ENCODE measurements around the gene HHEX. TPM values are rescaled to one million over a fixed set of nuclear protein-coding genes. Genes with fewer than 3 reads are reported as not detected.

HHEX gene
- total and polyA plus RNA-seq, 2 of the 4 experiments (the other 2 are of a cell fraction): 2.3 to 7.7 TPM

DNA sequence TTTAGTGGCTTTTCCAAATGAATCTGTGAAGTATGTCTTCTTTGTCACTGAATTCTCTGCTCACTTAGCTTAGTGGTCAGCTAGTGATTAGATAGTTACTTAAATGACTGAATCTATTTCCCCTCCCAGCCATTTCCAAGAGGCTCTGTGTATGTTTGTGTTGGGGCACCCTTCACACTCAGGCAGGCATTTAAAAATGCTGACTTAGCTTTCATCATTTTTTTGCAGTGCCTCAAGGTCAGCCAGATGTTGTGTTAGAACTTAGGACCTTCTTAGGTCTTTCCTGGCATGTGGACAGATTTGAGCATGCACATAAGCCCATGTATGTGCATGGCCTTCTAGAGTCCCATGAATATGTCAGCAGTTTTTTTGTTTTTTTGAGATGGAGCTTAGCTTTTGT lies 25.4 kb upstream of the HHEX start:
- Histone ChIP-seq H3K9me3 (ENCODE audit: control insufficient read depth, insufficient read depth, low read length) (peaks cover 4% of the 10 kb centered on the region; the same call in 1 of the 2 replicates), H3K9ac (ENCODE audit: low read depth, low read length) (no peak overlapping the region), H3K18ac (ENCODE audit: low read depth, low read length) (no peak overlapping the region), H3K9me1 (ENCODE audit: insufficient read depth, low read length) (no peaks in the 10 kb centered on the region), H2AFZ (replicated peaks; ENCODE audit: low read length, poor library complexity) (no peak overlapping the region), H4K91ac (ENCODE audit: insufficient read depth, low read depth, low read length) (no peak overlapping the region), H2BK5ac (ENCODE audit: low read depth, low read length, poor library complexity, severe bottlenecking) (no peak overlapping the region), H3K23ac (ENCODE audit: low read depth, low read length) (no peak overlapping the region), H4K8ac (ENCODE audit: low read depth in 2 of 2, low read length in 2 of 2) (no peak overlapping the region), H3K36me3 (ENCODE audit: control insufficient read depth, insufficient read depth, low read length) (no peaks in the 10 kb centered on the region), H2BK120ac (ENCODE audit: low read depth, low read length) (no peak overlapping the region), H3K4me1 (ENCODE audit: control insufficient read depth, insufficient read depth, low read length) (no peaks in the 10 kb centered on the region), H3K56ac (ENCODE audit: extremely low read depth, insufficient read depth, low read length) (no peak overlapping the region), H3K27me3 (ENCODE audit: control insufficient read depth, insufficient read depth, low read length) (no peaks in the 10 kb centered on the region), H2BK20ac (ENCODE audit: low read depth, low read length) (no peak overlapping the region), H3K4me3 (ENCODE audit: insufficient read depth, low read depth, low read length) (no peak overlapping the region), H2BK15ac (ENCODE audit: low read depth, low read length) (no peak overlapping the region), H3K79me1 (ENCODE audit: low read depth in 1 of 2, low read length in 2 of 2) (no peaks in the 10 kb centered on the region), H3K27ac (ENCODE audit: insufficient read depth, low read length) (no peak overlapping the region), H3K14ac (replicated peaks; ENCODE audit: low read depth, low read length) (no peak overlapping the region), H2AK9ac (replicated peaks; ENCODE audit: low read depth, low read length, poor library complexity) (no peak overlapping the region), H4K20me1 (ENCODE audit: insufficient read depth, low read length) (no peaks in the 10 kb centered on the region), H3K4ac (ENCODE audit: low read depth, low read length) (no peak overlapping the region), H3K4me2 (ENCODE audit: low read depth, low read length) (no peak overlapping the region), H2AK5ac (ENCODE audit: low read depth, low read length) (no peak overlapping the region), H4K5ac (ENCODE audit: low read depth, low read length) (no peak overlapping the region)
- DNase-seq: no peak
- dilution Hi-C loops (cut with HindIII; ENCODE audit: low sequenced_read_pairs, unreplicated experiment): no loop called here
- ATAC-seq (ENCODE audit: low read depth): no peak
- TF ChIP-seq MAFK (IDR thresholded peaks at IDR 0.05; ENCODE audit: low read depth, low read length): peak; percentile 84
- TF ChIP-seq RFX5 (IDR thresholded peaks at IDR 0.05; ENCODE audit: low read depth, low read length): no peak
- POLR2A ChIA-PET (ENCODE audit: unreplicated experiment): interaction anchor here (0.6 kb wide), 1 partner anchor 184 kb away, joined by 3 read pairs; the partner anchor contains the start of gene EXOC6
- CTCF ChIA-PET: no interaction called here
- in situ Hi-C loops (cut with MboI; ENCODE audit: low sequenced_read_pairs): no loop called here
- intact Hi-C loops (cut with micrococcal nuclease): no loop called here
- BruUV-seq (replicated peaks): no TSS peak
